ENCODE data around the gene RSPO4. TPM values are rescaled to one million over a fixed set of nuclear protein-coding genes. Genes with fewer than 3 reads are reported as not detected.

RSPO4 gene
- total RNA-seq, 2 experiments from 2014 or later, result not detected

- ChIA-PET CTCF (interaction anchor here (1.6 kb wide), 1 partner anchor 16 kb away, joined by 4 read pairs; no protein-coding TSS in a partner anchor), POLR2A (no interaction called here)
Observed at GRCh38 chr20:972256-972655, 29.9 kb downstream of the RSPO4 start.

DNA sequence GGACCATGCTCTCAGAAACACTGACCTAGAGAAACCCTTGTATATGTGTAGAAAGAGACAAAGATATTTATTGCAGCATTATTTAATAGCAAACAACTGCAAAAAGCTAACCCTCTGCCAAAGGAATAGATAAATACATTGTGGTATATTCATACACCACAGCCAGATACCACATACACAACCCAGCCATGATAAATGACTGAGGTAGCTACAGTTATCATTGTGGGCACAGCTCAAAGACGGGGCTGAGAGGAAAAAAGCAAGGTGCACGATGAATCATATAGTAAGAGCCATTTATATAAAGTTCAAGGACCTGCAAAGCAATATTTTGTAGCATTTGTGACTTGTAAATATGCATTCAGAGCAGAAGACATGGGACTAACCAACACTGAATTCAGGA, 30.8 kb downstream of the RSPO4 start:
- POLR2A ChIA-PET, result no interaction called here
- CTCF ChIA-PET, result interaction anchor here (0.5 to 1.5 kb wide), 2 partner anchors 15 to 153 kb away, joined by 4 to 6 read pairs; no protein-coding TSS in a partner anchor

DNA sequence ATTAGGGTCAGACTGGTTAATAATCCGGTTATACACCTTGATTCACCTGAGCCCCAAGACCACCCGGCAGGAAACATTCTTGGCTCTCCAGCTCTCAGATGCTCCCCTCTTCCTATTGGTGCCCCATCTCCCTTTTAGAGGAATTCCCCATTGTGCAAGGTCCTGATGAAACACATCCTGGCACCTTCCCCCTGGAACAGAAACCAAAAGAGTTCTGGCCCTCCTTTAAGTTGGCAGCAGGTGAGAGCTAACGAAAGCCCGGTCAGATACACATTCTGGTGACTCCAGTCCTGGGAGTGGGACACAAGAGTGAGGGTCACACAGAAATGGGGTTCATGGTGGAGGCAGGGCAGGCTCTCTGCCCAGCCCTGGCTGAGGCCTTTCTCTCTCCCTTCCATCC, 32.2 kb downstream of the RSPO4 start:
- CTCF ChIA-PET, result no interaction called here
- POLR2A ChIA-PET, result no interaction called here

DNA sequence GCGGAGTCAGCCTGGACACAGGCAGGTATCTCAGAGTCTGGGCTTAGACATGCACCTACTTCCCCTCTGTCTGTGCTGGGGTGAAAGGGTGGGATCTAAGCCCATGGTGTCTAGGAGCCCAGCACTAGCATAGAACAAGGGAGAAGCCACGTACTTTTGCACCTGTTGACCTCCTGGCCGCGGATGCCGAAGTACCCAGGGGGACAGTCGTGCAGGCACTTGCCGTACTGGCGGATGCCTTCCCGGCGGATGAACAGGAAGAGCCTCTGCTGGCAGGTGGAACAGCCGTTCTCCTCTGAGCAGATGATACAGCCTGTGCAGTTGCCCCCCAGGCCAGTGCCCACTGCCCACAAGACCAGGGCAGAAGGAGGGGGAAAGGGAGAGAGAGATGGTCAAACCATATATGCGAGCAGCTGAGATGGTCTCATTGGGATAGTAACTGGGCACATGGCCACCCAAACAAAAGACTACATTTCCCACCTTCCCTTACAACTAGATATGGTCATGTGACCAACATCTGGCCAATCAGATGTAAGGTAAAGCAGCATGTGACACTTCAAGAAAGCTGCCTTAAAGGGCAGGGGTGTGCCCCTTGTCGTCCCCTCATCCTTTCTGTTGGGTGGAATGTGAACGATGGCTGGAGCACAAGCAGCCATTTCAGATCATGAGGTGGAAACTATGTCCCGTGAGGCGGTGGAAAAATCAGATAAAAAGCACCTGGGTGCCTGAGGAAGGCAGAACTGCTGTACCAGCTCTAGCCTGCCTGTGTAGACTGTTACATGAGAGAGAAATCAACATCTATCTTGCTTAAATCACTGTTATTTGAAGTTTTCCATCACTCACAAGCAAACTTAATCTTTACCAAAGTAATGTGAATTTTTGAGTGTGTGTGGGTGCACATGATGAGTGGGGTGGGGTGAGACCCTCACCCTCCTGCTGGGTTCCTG, 34.0 kb downstream of the RSPO4 start:
- POLR2A ChIA-PET, result no interaction called here
- CTCF ChIA-PET, result interaction anchor here (0.9 to 1.0 kb wide), 2 partner anchors 152 to 207 kb away, joined by 3 read pairs; no protein-coding TSS in a partner anchor

- CTCF ChIA-PET, result interaction anchor here (1.3 kb wide), 1 partner anchor 9 kb away, joined by 6 read pairs; no protein-coding TSS in a partner anchor
- POLR2A ChIA-PET, result no interaction called here
Observed at GRCh38 chr20:965956-966355, 36.2 kb downstream of the RSPO4 start.

- POLR2A ChIA-PET, result no interaction called here
- CTCF ChIA-PET, result no interaction called here
Observed at GRCh38 chr20:963795-964194, 38.3 kb downstream of the RSPO4 start.

DNA sequence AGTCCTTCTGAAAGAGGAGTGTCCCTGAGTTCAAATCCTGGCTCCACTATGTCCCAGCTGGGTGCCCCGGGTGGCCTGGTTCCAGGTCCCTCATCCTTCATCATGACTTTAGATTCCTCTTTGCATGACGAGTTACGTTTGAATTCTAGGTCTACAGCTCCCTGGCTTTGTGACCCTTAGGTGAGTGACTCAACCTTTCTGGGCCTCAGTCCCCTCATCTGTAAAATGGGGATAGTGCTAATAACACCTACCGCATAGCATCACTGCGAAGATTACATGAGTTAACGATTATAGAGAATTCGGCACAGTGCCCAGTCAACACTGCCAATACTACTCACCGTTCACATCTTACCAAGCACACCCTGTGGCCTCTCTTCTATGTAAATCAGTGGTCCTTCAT, 39.4 kb downstream of the RSPO4 start:
- CTCF ChIA-PET, result no interaction called here
- POLR2A ChIA-PET, result no interaction called here

DNA sequence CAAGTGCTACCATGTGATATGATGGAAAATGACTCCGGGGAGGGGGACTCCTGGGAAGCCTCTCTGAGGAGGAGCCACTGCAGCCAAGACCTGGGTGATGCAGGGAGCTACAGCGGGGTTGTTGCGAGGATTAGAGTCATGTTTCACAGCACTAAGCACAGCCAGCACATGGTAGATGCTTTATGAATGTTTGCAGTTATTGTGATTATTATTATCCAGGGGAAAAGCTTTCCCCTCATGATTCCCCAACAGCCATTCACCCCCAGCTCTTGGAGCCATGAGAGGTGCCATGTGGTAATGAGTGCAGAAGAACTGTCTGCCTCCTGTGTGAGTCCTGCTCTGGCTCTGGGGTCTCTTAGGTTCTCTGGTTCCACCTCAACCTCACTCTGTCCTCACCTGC, 39.9 kb downstream of the RSPO4 start:
- ChIA-PET POLR2A (no interaction called here), CTCF (no interaction called here)

GRCh38 chr20:961768-962167, 40.3 kb downstream of the RSPO4 start:
- CTCF ChIA-PET, result no interaction called here
- POLR2A ChIA-PET, result no interaction called here

- POLR2A ChIA-PET, result no interaction called here
- CTCF ChIA-PET, result interaction anchor here (1.4 kb wide), 1 partner anchor 141 kb away, joined by 10 read pairs; no protein-coding TSS in a partner anchor
Observed at GRCh38 chr20:959996-960615, 42.0 kb downstream of the RSPO4 start.

GRCh38 chr20:958936-959815, 42.9 kb downstream of the RSPO4 start:
- ChIA-PET CTCF (interaction anchor here (1.4 to 6.2 kb wide), 2 partner anchors 140 to 141 kb away, joined by 10 to 107 read pairs; no protein-coding TSS in a partner anchor), POLR2A (no interaction called here)

GRCh38 chr20:957544-957943, 44.6 kb downstream of the RSPO4 start:
- ChIA-PET POLR2A (no interaction called here), CTCF (interaction anchor here (1.1 to 6.2 kb wide), 6 partner anchors 9 to 148 kb away, joined by 3 to 107 read pairs (median 5); partner anchors contain the start of gene FAM110A)

DNA sequence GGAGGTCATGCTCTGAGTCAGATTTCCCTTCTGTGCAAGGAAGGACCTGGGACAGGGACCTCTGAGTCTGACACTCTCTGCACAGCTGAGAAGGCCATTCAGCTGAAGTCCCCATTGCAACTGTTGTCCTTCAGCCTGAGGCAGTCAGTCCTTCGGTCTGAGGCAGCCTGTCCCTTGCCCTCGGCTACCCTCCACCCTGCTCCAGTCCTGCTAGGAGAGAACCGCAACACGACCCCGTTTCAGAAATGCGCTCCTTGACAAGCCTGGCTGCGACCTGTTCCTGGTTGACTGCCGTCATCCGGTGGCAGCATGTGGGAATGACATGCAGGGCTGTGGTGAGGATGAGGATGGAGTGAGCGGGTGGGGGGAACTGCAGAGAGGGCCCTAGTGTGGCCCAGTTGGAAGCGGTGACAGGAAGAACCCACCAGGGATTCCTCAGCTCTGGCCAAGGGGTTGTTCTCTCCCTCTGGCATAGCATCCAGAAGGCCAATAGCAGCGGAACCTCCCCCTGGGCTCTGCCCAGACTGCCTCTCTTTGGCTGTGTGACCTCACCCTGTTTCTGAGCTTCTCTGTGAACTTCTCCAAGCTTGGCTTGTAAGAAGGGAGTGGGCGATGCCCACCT, 45.7 kb downstream of the RSPO4 start:
- ChIA-PET POLR2A (no interaction called here), CTCF (interaction anchor here (0.7 to 6.2 kb wide), 22 partner anchors 10 to 436 kb away, joined by 3 to 107 read pairs (median 4); no protein-coding TSS in a partner anchor)

DNA sequence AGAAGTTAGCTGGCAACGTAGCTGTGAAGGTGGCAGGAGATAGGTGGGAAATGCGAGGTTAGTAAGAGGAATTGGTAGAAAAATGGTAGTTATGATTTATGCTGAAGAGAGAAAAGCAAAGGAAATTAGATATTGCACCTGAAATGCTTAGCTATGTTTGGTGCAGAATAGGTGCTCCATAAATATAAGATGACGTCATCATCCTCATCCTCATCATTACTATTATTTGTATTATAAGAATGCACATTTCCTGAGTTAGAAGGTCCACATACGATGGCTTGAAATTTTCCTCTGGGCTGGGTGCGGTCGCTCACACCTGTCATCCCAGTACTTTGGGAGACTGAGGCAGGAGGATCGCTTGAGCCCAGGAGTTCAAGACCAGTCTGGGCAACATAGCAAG, 46.5 kb downstream of the RSPO4 start:
- ChIA-PET CTCF (interaction anchor here (0.6 to 6.2 kb wide), 16 partner anchors 10 to 436 kb away, joined by 3 to 107 read pairs (median 4); no protein-coding TSS in a partner anchor), POLR2A (no interaction called here)

DNA sequence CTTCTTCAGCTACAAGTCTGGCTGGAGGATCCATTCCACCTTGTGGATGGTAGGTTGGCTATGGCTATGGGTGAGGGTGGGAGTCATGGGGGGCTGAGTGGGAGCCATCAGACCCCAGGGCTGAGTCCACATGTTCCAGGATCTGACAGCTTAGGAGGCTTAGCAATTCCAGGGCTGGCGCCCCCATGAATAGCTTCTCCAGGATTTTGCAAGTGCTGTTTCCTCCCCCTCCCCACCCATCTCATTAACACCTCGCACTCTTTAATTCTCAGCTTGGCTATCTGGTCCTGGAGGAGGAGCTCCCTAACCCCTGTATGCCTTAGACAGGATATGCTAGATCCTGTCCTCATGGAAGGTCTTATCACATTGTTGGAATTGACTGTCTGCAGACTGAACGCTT, 47.0 kb downstream of the RSPO4 start:
- POLR2A ChIA-PET, result no interaction called here
- CTCF ChIA-PET, result interaction anchor here (1.1 to 6.2 kb wide), 6 partner anchors 9 to 156 kb away, joined by 3 to 107 read pairs (median 10); no protein-coding TSS in a partner anchor

GRCh38 chr20:953742-954141, 48.4 kb downstream of the RSPO4 start:
- POLR2A ChIA-PET, result no interaction called here
- CTCF ChIA-PET, result interaction anchor here (0.7 to 6.2 kb wide), 2 partner anchors 135 to 206 kb away, joined by 4 to 107 read pairs; no protein-coding TSS in a partner anchor

GRCh38 chr20:952196-952795, 49.8 kb downstream of the RSPO4 start:
- ChIA-PET CTCF (no interaction called here), POLR2A (no interaction called here)

GRCh38 chr20:951384-952169, 50.5 kb downstream of the RSPO4 start:
- CTCF ChIA-PET, result no interaction called here
- POLR2A ChIA-PET, result no interaction called here

All from activated CD8-positive, alpha-beta memory T cell treated with anti-CD3 and anti-CD28 coated beads for 36 hours (primary cell).